ENCODE measurements around the gene C1QTNF3.

The C1QTNF3 gene

GRCh38 chr5:34058532-34058931, 15.5 kb upstream of the C1QTNF3 start:
- Histone ChIP-seq H3K9me3 (ENCODE audit: control insufficient read depth, insufficient read depth, low read depth, low read length) (no peaks in the 10 kb centered on the region), H3K4me1 (ENCODE audit: control insufficient read depth, insufficient read depth, low read length) (no peaks in the 10 kb centered on the region), H3K27ac (ENCODE audit: extremely low read depth, low read depth, low read length) (no peak overlapping the region), H3K4me3 (ENCODE audit: low read depth, low read length) (no peak overlapping the region), H3K36me3 (ENCODE audit: control insufficient read depth in 2 of 2, insufficient read depth in 1 of 2, low read length in 2 of 2) (no peaks in the 10 kb centered on the region)
- POLR2A ChIA-PET, result no interaction called here
- CTCF ChIA-PET, result no interaction called here
- TF ChIP-seq ZNF10 (tag by site-specific recombination; IDR thresholded peaks at IDR 0.05) (no peak), WT1 (tag by site-specific recombination; IDR thresholded peaks at IDR 0.05) (no peak), ZBTB8A (tag by site-specific recombination; IDR thresholded peaks at IDR 0.05) (no peak), ZNF670 (tag by site-specific recombination; IDR thresholded peaks at IDR 0.05; ENCODE audit: low read depth) (no peak), SCRT2 (tag by site-specific recombination; IDR thresholded peaks at IDR 0.05) (no peak), ZNF280D (tag by site-specific recombination; IDR thresholded peaks at IDR 0.05) (no peak), MZF1 (tag by site-specific recombination; IDR thresholded peaks at IDR 0.05; ENCODE audit: borderline replicate concordance) (no peak), ZNF140 (tag by site-specific recombination; IDR thresholded peaks at IDR 0.05) (no peak), ZNF426 (tag by site-specific recombination; IDR thresholded peaks at IDR 0.05) (no peak), ZFP3 (tag by site-specific recombination; IDR thresholded peaks at IDR 0.05; ENCODE audit: low read depth) (no peak), PRDM6 (tag by site-specific recombination; IDR thresholded peaks at IDR 0.05) (no peak), BCL11B (tag by site-specific recombination; IDR thresholded peaks at IDR 0.05; ENCODE audit: low read depth) (no peak), GLIS2 (tag by site-specific recombination; IDR thresholded peaks at IDR 0.05) (no peak), PRDM1 (tag by site-specific recombination; IDR thresholded peaks at IDR 0.05) (no peak), ZNF704 (tag by site-specific recombination; IDR thresholded peaks at IDR 0.05) (no peak), ZBTB17 (tag by site-specific recombination; IDR thresholded peaks at IDR 0.05) (no peak), KLF10 (tag by site-specific recombination; IDR thresholded peaks at IDR 0.05) (no peak), INSM2 (tag by site-specific recombination; IDR thresholded peaks at IDR 0.05) (no peak)

- POLR2A ChIA-PET, result no interaction called here
- H3K27ac ChIP-seq (ENCODE audit: extremely low read depth, low read depth, low read length), result no peak overlapping the region
- no peaks in the 10 kb centered on the region for H3K9me3 ChIP-seq (ENCODE audit: control insufficient read depth, insufficient read depth, low read depth, low read length)
- no peak overlapping the region for H3K4me3 ChIP-seq (ENCODE audit: low read depth, low read length)
- CTCF ChIA-PET, result no interaction called here
- no peaks in the 10 kb centered on the region for H3K36me3 ChIP-seq (ENCODE audit: control insufficient read depth in 2 of 2, insufficient read depth in 1 of 2, low read length in 2 of 2)
- H3K4me1 ChIP-seq (ENCODE audit: control insufficient read depth, insufficient read depth, low read length), result no peaks in the 10 kb centered on the region
- no peak for TF ChIP-seq ZNF76 (tag by site-specific recombination; IDR thresholded peaks at IDR 0.05; ENCODE audit: borderline replicate concordance, low read depth)
- no peak for TF ChIP-seq ZNF580 (tag by site-specific recombination; IDR thresholded peaks at IDR 0.05)
Observed at GRCh38 chr5:34057569-34057968, 14.6 kb upstream of the C1QTNF3 start.
